Measurements from ENCODE around the gene KCNK7. TPM values are rescaled to one million over a fixed set of nuclear protein-coding genes. Genes with fewer than 3 reads are reported as not detected.
A peak's percentile ranks its signal among the peaks of the same experiment; 100 is the strongest.

Gene KCNK7
- total and polyA plus RNA-seq, 2 donors, result 0.63 to 1.2 TPM

DNA sequence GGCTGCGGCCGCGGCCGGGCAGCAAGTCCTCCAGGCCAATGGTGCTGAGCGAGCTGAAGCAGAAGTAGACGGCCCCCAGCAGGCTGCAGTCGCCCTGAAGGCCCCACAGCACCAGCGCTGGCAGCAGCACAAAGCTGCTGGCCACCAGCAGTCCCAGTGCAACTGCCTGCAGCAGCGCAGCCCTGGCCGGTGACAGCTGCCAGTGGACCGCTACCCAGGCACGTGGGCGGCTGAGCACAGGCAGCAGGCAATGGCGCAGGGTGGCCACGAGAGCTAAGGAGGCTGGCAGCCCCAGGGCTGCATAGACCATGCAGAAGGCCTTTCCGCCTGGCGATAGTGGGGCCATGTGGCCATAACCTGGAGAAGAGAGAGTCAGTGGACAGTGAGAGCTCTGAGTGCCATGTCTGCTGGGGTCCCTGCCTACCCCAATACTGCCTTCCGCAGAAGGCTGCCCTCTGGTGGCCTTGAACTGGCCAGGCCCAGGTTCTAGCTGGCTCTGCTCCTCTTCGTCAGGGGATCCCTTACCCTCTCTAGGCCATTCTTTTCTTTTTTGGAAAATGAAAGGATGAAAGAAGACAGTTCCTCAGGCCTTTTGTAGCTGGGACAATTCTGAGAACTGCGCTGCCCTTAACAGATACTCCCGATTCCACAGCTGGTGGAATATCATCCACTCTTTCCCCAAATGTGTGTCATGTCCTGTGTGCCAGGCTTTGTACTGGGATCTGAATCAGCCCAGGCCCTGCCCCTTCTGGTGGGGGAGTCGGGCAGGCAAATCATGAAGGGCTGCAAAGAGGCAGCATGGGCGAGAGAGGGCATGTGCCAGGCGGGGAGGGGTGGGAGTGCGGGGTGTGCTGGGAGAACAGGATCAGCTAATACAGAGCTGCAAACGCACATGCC, 1.8 kb downstream of the KCNK7 start:
- no peak overlapping the region for H3K27ac ChIP-seq (ENCODE audit: low read depth)
- H3K36me3 ChIP-seq (ENCODE audit: insufficient read depth), result peaks cover 7% of the 10 kb centered on the region
- DNase-seq (ENCODE audit: extremely low spot score), result no peak
- WGBS, result 75% methylated on average over 26 of the region's 26 CpGs
- H3K4me1 ChIP-seq (ENCODE audit: insufficient read depth), result peaks cover 1% of the 10 kb centered on the region
- no peak overlapping the region for H3K4me3 ChIP-seq (ENCODE audit: low read depth, low read length)

DNA sequence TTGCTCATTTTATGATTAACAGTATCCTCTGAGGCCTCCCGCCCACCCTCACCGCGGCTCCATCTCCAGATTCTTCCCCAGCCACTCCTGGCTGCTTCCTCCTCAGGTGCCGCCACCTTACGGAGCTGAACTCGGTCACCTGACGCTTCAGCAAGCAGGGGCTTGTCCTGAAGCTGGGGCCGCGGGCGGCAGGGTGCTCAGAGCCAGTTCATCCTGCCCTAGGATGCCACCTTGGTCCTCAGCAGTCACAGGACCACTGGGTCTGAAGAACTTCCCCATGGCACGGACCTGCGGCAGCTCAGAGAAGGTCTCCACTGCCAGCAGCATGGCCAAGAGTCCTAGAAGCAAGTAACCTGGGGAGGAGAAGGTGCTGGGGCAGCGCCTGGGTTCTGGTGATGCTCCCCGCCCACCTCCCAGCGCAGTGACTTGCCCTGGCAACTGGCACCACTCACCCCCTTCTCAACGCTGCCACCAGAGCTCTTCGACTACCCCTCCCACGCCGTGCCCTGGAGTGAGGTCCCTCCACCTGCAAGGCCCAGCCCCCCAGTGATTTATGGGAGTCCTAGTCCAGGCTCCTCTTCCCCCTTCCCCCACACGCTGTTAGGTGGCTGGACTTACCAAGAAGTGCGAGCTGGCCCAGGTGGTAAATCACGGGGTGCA, 2.6 kb downstream of the KCNK7 start:
- DNase-seq (ENCODE audit: extremely low spot score), result no peak
- Histone ChIP-seq H3K4me1 (ENCODE audit: insufficient read depth) (peaks cover 1% of the 10 kb centered on the region), H3K4me3 (ENCODE audit: low read depth, low read length) (no peak overlapping the region), H3K27ac (ENCODE audit: low read depth) (peak overlapping the region; percentile 54), H3K36me3 (ENCODE audit: insufficient read depth) (peaks cover 3% of the 10 kb centered on the region)
- WGBS, result 77% methylated on average over 22 of the region's 22 CpGs

DNA sequence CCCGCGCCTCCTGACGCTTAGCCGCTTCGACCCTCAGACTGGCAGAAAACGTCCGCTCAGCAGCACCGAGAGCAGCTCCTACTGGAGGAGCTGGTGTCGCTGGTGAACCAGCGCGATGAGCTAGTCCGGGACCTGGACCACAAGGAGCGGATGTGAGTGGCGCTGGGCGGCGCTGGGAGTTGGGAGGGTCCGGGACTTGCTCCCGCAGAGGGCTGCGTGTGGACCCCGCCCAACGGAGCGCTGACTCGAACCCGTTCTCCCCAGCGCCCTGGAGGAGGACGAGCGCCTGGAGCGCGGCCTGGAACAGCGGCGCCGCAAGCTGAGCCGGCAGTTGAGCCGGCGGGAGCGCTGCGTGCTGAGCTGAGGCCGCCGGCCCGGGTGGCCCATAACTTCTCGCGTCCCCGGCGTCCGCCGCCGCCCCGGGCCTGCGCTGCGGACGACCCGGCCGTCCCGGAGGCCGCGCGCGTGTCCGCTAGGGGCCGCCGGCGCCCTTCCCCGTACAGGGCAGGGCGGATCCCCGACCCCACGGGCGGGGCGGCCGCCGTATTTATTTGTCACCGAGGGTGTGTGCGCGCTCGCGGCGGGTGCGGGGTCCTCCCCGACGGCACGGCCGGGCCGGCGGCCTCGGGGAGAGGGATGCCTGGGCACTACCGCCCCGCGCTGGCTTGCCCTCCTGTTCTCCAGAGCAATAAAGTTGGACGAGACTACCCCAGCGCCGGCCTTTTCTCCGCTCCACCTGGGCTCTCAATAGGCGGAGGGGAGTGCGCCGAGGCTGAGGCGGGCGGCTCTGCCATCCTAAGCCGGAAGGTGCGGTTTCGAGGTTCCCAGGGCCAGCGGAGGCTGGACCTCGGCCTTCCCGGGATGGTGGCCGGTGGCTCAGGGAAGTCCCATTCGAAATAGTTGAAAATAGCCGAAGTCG, 3.4 kb downstream of the KCNK7 start:
- Histone ChIP-seq H3K4me3 (ENCODE audit: low read depth, low read length) (no peak overlapping the region), H3K27ac (ENCODE audit: low read depth) (peak overlapping the region; percentile 54), H3K36me3 (ENCODE audit: insufficient read depth) (no peaks in the 10 kb centered on the region), H3K4me1 (ENCODE audit: insufficient read depth) (peaks cover 1% of the 10 kb centered on the region)
- no peak for DNase-seq (ENCODE audit: extremely low spot score)
- 53% methylated on average over 106 of the region's 106 CpGs for WGBS

GRCh38 chr11:65590240-65590738, 5.3 kb downstream of the KCNK7 start:
- Histone ChIP-seq H3K4me3 (ENCODE audit: low read depth, low read length) (no peak overlapping the region), H3K27ac (ENCODE audit: low read depth) (no peak overlapping the region), H3K4me1 (ENCODE audit: insufficient read depth) (no peaks in the 10 kb centered on the region), H3K36me3 (ENCODE audit: insufficient read depth) (no peaks in the 10 kb centered on the region)
- no peak for DNase-seq (ENCODE audit: extremely low spot score)
- WGBS, result 48% methylated on average over 8 of the region's 8 CpGs

DNA sequence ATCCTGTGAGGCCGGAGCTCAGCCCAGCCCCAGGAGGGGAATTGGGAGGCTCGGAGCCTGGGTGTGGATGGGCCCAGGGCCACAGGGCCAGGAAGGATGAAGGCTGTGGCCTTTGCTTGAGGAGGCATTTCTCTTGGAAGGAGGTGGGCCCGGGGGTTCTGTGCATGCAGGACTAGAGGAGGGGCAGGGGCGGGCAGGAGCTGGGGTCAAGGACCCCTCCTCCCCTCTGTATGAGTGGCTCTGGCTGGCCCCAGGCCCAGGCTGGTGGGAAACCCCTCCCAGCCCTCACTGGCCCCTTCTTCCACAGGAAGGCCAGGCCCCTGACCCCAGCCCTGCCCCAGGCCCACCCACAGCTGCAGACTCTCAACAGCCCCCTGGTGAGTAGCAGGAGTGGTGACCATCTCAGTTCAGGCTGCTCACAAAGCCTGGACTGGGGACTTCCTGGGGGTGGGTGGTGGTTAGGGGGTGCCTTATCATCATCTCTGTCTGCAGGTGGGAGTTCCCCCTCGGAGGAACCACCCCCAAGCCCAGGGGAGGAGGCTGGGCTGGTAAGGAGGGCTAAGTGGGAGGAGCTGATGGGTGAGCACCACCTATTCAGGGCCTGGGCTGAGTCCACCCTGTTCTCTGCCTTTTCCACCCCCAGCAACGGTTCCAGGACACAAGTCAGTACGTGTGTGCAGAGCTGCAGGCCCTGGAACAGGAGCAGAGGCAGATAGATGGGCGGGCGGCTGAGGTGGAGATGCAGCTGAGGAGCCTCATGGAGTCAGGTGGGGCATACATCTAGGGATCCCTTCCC, 6.0 kb downstream of the KCNK7 start:
- Histone ChIP-seq H3K36me3 (ENCODE audit: insufficient read depth) (no peaks in the 10 kb centered on the region), H3K27ac (ENCODE audit: low read depth) (no peak overlapping the region), H3K4me3 (ENCODE audit: low read depth, low read length) (no peak overlapping the region), H3K4me1 (ENCODE audit: insufficient read depth) (no peaks in the 10 kb centered on the region)
- 62% methylated on average over 9 of the region's 9 CpGs for WGBS
- DNase-seq (ENCODE audit: extremely low spot score), result no peak

DNA sequence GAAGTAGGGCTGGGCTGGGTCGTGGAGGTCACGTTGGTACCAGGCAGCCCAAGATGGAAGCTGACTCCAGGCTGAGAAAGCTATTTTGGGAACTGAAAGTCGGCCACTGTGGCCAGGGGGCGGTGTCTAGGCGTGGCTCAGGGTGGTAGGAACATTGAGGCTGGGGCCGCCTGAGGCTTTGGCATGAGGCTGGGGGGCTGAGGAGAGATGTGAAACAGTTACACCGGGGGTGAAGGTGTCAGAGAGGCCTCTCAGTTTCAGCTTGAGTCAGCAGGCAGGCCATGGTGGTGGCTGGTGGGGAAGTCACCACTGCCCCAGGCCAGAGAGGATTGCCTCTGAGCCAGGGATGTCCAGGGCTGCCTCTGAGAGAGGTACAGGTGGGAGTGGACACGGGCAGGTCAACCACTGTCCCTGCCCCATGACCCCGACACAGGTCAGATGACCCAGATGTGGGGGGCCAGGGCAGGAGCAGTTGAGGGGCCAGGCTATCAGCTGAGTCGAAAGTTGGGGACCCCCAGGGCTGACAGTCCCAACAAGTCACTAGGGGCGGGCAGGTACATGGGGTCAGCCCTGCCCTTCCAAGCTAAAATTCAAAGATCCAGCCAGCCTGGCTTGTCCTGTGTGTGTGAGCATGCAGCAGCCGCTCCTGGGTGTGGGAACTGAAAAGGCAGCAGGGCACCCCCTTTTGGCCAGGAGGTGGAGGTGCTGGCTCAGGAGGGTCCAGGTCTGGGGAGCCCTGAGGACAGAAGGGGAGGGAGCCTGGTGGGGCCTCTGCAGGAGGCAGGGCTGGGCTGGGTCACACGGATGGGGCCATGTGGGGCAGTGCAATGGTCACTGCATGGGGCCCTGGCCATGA, 7.2 kb downstream of the KCNK7 start:
- WGBS, result 55% methylated on average over 13 of the region's 13 CpGs
- no peak overlapping the region for H3K4me3 ChIP-seq (ENCODE audit: low read depth, low read length)
- no peaks in the 10 kb centered on the region for H3K36me3 ChIP-seq (ENCODE audit: insufficient read depth)
- no peak overlapping the region for H3K27ac ChIP-seq (ENCODE audit: low read depth)
- DNase-seq (ENCODE audit: extremely low spot score), result no peak
- no peaks in the 10 kb centered on the region for H3K4me1 ChIP-seq (ENCODE audit: insufficient read depth)

- no peaks in the 10 kb centered on the region for H3K4me1 ChIP-seq (ENCODE audit: insufficient read depth)
- no peak for DNase-seq (ENCODE audit: extremely low spot score)
- WGBS, result 56% methylated on average over 2 of the region's 2 CpGs
- no peaks in the 10 kb centered on the region for H3K36me3 ChIP-seq (ENCODE audit: insufficient read depth)
- no peak overlapping the region for H3K27ac ChIP-seq (ENCODE audit: low read depth)
- no peak overlapping the region for H3K4me3 ChIP-seq (ENCODE audit: low read depth, low read length)
Observed at GRCh38 chr11:65586676-65587075, 8.9 kb downstream of the KCNK7 start.

- no peaks in the 10 kb centered on the region for H3K4me1 ChIP-seq (ENCODE audit: insufficient read depth)
- H3K36me3 ChIP-seq (ENCODE audit: insufficient read depth), result no peaks in the 10 kb centered on the region
- WGBS, result 74% methylated on average over 4 of the region's 4 CpGs
- H3K4me3 ChIP-seq (ENCODE audit: low read depth, low read length), result no peak overlapping the region
- DNase-seq (ENCODE audit: extremely low spot score), result no peak
- no peak overlapping the region for H3K27ac ChIP-seq (ENCODE audit: low read depth)
Observed at GRCh38 chr11:65586247-65586630, 9.4 kb downstream of the KCNK7 start.

GRCh38 chr11:65585396-65586246, 10.0 kb downstream of the KCNK7 start:
- H3K4me1 ChIP-seq (ENCODE audit: insufficient read depth), result no peaks in the 10 kb centered on the region
- 77% methylated on average over 51 of the region's 51 CpGs for WGBS
- no peak overlapping the region for H3K27ac ChIP-seq (ENCODE audit: low read depth)
- no peak overlapping the region for H3K4me3 ChIP-seq (ENCODE audit: low read depth, low read length)
- no peak for DNase-seq (ENCODE audit: extremely low spot score)
- H3K36me3 ChIP-seq (ENCODE audit: insufficient read depth), result no peaks in the 10 kb centered on the region

DNA sequence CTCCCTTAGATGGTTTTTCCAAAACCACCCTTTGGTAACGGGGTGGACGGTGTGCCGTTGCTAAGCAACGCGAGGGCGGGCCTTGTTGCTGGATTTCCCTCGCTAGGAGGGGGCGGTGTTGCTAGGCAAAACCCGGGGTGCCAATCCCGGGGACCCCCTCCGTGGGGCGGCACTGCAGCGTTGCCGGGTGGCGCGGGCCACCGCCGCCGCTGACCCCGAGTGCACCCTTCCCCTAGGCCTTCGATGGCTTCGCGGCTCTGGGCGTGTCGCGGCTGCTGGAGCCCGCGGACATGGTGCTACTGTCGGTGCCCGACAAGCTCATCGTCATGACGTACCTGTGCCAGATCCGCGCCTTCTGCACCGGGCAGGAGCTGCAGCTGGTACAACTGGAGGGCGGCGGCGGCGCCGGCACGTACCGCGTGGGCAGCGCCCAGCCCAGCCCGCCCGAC, 10.9 kb downstream of the KCNK7 start:
- Histone ChIP-seq H3K4me1 (ENCODE audit: insufficient read depth) (no peaks in the 10 kb centered on the region), H3K4me3 (ENCODE audit: low read depth, low read length) (no peak overlapping the region), H3K36me3 (ENCODE audit: insufficient read depth) (no peaks in the 10 kb centered on the region), H3K27ac (ENCODE audit: low read depth) (no peak overlapping the region)
- no peak for DNase-seq (ENCODE audit: extremely low spot score)
- 74% methylated on average over 46 of the region's 46 CpGs for WGBS

GRCh38 chr11:65584106-65584505, 11.5 kb downstream of the KCNK7 start:
- Histone ChIP-seq H3K4me1 (ENCODE audit: insufficient read depth) (no peaks in the 10 kb centered on the region), H3K27ac (ENCODE audit: low read depth) (no peak overlapping the region), H3K4me3 (ENCODE audit: low read depth, low read length) (no peak overlapping the region), H3K36me3 (ENCODE audit: insufficient read depth) (no peaks in the 10 kb centered on the region)
- WGBS, result 80% methylated on average over 8 of the region's 8 CpGs
- DNase-seq (ENCODE audit: extremely low spot score), result no peak
